ENCODE data around the gene RIN1.
"Not testable (repeated sequence)": the region's sequence is repeated elsewhere in the genome, so short reads cannot be mapped to it uniquely, and the experiment has no call there.

Gene RIN1

GRCh38 chr11:66336234-66337102, at the start of gene RIN1:
RIN1 (minus strand) TSS chr11:66336434; CDS start chr11:66336402, 32 bp downstream.
- DNase-seq = peak; percentile 61

- DNase-seq = not testable (repeated sequence)
Measured at GRCh38 chr11:66384316-66384715, 48.1 kb upstream of the RIN1 start.

- not testable (repeated sequence) for DNase-seq
Measured at GRCh38 chr11:66380264-66380663, 44.0 kb upstream of the RIN1 start.

GRCh38 chr11:66373690-66374287, 37.6 kb upstream of the RIN1 start:
- not testable (repeated sequence) for DNase-seq

- no peak for DNase-seq
Measured at GRCh38 chr11:66373265-66373664, 37.0 kb upstream of the RIN1 start.

- peak; percentile 84 for DNase-seq
Measured at GRCh38 chr11:66371627-66372415, 35.6 kb upstream of the RIN1 start, which contains the start of gene SLC29A2. SLC29A2 (minus strand) TSS chr11:66371760; CDS start chr11:66371591, 169 bp downstream.

GRCh38 chr11:66369073-66369894, 33.0 kb upstream of the RIN1 start:
- no peak for DNase-seq

GRCh38 chr11:66368484-66368883, 32.2 kb upstream of the RIN1 start:
- DNase-seq = no peak

GRCh38 chr11:66367561-66368312, 31.5 kb upstream of the RIN1 start:
- no peak for DNase-seq

- no peak for DNase-seq
Measured at GRCh38 chr11:66366844-66367477, 30.7 kb upstream of the RIN1 start.

GRCh38 chr11:66365711-66366619, 29.7 kb upstream of the RIN1 start:
- DNase-seq = no peak

- no peak for DNase-seq
Measured at GRCh38 chr11:66365166-66365565, 28.9 kb upstream of the RIN1 start.

- peak; percentile 49 for DNase-seq
Measured at GRCh38 chr11:66363805-66364535, 27.7 kb upstream of the RIN1 start.

GRCh38 chr11:66363187-66363601, 27.0 kb upstream of the RIN1 start:
- no peak for DNase-seq

GRCh38 chr11:66362481-66363147, 26.4 kb upstream of the RIN1 start:
- DNase-seq = no peak

GRCh38 chr11:66361502-66361941, 25.3 kb upstream of the RIN1 start:
- DNase-seq = no peak

- no peak for DNase-seq
Measured at GRCh38 chr11:66360406-66361073, 24.3 kb upstream of the RIN1 start.

GRCh38 chr11:66359662-66360087, 23.4 kb upstream of the RIN1 start:
- DNase-seq = no peak
